IPS DF 4.7 (cell line): ENCODE data around the gene EPB41L2.
"Not testable (repeated sequence)": the region's sequence is repeated elsewhere in the genome, so short reads cannot be mapped to it uniquely, and the experiment has no call there.

Experiments
- DNase-seq: peaks from one replicate; pipeline ENCODE4 v3.0.0-alpha.2; 2013; ENCODE audit warnings: low spot score; ENCODE audit errors: extremely low read depth

Gene EPB41L2

DNA sequence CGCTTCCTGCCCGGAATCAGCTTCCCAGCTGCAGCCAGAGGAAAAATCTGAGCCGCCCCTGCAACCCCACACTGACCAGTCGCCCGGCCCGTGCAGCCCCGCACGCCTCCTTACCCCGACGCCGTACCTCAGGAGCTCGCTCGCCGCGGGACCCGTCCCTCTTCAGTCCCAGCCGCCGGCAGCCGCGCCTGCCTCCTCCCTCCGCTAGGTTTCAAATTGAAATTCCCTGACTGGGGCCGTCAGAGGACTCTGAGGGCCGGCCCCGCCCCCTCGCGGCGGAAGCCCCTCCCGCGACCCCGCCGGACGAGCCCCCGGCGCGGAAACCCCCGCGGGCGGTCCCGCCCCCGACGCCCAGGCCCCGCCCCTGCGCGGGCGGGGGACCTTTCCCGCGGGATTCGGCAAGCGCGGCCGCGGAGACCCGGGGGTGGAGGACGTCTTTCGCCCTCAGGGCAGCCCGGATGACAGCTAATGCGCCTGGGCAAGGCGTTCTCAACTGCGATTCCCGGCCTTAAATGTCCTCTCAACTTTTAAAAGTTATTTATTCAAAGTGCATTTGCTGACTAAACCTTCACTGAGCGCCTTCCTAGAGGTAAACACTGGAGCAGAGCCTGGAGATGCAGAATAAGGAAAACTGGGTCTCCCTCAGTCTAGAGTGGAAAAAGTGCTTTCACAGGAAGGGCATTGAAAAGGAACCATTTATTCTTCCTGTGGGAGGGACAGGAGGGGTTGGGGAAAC, at the start of gene EPB41L2:
Gene EPB41L2 (minus strand): TSS at position 218 of the 736 bp plus-strand sequence. CDS start 106,760 bp downstream, outside the sequence.
- DNase-seq = no peak

- DNase-seq = no peak
These were observed 49.2 kb upstream of the EPB41L2 start for GRCh38 chr6:131112249-131112648.

DNA sequence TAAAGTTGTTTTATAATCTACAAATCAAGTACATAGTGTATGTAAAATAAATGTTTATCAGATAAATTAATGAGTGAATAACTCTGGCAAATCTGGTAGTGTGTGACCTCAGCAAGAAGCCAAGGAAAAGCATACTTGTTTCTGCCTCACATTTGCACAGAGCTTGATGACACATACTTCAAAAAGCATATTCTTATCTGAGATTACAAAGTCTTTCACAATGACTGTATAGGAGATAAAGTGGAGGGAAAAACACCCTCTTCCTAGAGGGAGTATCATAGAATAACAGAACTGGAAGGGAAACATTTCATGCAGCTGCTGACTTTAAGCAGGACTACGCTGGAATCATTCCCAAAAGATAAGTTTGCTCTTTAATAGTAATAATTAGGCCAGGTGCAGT, 44.1 kb upstream of the EPB41L2 start:
- DNase-seq = no peak

DNA sequence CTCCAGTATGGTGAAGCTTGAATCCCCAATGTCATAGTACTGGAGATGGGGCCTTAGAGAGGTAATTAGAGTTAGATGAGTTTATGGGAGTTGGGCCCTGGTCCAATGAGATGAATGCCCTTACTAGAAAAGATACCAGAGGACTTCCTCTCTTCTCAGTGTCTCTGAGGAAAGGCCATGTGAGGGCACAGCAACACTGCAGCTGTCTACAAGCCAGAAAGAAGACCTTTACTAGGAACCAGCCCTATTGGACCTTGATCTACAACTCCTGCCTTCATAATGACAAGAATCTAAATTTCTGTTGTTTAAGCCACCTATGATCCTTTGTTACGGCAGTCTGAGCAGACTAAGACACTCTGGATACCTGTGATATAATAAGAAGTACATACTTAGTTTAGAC, 40.9 kb upstream of the EPB41L2 start:
- no peak for DNase-seq

DNA sequence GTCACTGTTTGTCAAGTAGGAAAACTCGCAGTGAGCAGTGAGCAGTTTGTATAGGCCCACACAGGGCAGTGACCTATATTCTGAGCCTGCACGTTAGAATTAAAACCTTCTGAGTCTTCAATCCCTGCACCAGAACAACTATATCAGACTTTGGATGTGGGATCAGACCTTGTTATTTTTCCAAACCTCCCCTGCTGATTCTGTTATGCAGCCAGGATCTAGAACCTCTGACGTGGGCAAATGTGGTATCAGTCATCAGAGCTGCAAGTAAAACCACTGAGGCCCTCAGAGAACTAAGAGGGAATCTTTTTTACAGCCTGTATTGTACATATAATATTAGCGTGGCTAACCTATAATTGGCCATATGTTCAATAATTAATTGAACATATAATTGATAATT, 40.3 kb upstream of the EPB41L2 start:
- no peak for DNase-seq

DNA sequence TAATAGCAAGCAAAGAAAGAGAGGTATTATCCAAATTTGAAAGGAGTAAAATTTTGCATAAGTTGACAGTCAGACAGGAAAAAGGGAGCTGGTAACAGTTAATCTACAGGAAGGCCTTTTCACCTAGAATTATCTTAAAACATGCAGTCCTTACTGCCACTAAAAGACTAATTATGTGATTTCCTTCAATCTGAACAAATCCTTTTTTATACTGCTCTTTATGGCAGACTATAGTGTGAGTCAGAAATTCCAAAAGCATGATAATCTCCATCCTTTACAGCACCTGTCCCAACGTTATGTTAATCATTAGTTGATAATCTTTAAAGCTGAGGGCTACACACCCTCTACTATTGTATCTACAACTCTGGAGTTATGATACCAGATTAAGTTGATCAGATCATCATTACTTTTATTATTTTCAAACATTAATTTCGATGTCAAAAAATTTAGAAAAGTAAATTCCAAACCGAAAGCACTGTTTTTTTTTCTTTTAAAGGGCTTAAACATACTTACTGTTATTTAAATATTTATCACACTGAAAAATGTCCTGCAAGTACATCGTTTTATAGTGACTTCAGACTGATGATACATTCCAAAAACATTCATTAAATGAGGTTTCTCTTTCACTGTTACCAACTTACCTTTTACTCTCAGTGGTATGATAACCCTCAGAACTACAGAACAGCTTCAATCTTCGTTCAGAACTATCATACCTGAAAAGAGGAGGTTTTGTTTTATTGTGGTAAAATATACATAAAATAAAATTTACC, 39.1 kb upstream of the EPB41L2 start:
- no peak for DNase-seq

DNA sequence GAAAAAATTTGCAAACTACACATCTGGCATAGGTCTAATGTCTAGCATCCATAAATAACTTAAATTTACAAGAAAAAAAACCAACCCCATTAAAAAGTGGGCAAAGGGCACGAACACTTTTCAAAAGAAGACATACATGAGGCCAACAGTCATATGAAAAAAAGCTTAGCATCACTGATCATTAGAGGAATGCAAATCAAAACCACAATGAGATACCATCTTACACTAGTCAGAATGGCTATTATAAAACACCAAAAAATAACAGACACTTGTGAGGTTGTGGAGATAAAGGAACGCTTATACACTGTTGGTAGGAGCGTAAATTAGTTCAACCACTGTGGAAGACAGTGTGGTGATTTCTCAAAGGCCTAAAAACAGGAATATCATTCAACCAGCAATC, 33.7 kb upstream of the EPB41L2 start:
- no peak for DNase-seq

DNA sequence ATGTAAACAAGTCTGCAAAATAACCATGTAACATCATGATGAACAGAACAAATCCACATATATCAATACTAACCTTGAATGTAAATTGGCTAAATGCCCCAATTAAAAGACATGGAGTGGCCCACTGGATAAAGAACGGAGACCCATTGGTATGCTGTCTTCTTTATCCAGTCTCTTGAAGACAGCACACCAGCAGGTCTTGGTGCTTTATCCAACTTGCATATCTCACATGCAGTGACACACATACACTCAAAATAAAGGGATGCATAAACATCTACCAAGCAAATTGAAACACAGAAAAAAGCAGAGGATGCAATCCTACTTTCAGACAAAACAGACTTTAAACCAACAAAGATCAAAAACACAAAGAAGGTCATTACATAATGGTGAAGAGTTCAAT, 30.3 kb upstream of the EPB41L2 start:
- no peak for DNase-seq

- DNase-seq = not testable (repeated sequence)
These were observed 28.9 kb upstream of the EPB41L2 start for GRCh38 chr6:131091944-131092343.

DNA sequence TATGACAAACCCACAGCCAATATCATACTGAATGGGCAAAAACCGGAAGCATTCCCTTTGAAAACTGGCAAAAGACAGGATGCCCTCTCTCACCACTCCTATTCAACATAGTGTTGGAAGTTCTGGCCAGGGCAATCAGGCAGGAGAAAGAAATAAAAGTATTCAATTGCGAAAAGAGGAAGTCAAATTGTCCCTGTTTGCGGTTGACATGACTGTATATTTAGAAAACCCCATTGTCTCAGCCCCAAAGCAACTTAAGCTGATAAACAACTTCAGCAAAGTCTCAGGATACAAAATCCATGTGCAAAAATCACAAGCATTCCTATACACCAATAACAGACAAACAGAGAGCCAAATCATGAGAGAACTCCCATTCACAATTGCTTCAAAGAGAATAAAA, 27.3 kb upstream of the EPB41L2 start:
- DNase-seq = not testable (repeated sequence)

- DNase-seq = no peak
These were observed 21.9 kb upstream of the EPB41L2 start for GRCh38 chr6:131084982-131085381.

GRCh38 chr6:131083687-131084086, 20.6 kb upstream of the EPB41L2 start:
- no peak for DNase-seq

DNA sequence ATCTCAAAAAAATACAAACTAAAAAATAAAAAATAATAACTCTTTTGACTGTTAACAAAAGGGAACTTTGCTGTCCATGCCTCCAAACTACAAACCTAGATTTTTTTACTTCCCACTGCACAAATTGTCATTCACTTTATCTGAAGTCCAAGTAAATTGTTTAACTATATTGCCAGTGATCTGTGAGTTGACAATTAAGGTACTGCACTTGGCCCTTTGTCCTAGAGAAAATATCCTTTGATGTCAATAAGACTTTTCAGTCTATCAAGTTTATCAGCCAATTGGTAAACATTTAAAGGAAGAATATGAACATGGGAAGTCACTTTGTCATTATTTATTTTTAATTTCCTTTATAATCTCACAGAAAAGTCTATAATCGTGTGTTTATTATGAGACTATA, 19.3 kb upstream of the EPB41L2 start:
- DNase-seq = no peak

DNA sequence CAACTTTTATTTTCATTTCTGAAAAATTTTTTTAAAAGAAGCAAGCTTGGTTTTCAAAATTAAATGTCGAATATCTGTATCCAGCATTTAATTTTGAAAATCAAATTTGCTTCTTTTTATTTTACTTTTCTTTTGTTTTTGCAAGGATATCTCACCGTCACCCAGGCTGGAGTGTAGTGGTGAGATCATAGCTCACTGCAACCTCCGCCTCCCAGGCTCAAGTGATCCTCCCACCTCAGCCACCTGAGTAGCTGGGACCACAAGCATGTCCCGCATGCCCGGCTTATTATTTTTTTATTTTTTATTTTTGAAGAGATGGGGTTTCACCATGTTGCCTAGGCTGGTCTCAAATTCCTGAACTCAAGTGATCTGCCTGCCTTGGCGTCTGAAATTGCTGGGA, 17.0 kb upstream of the EPB41L2 start:
- no peak for DNase-seq

DNA sequence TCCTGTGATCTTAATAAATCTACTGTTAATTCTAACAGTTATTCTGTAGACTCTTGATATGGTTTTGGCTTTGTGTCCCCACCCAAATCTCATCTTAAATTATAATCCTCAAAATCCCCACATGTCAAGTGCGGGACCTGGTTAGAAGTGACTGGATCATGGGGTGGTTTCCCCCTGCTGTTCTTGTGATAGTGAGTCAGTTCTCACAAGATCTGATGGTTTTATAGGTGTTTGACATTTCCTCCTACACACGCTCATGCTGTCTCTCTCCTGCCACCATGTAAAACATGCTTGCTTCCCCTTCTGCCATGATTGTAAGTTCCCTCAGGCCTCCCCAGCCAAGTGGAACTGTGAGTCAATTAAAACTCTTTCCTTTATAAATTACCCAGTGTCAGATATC, 10.5 kb upstream of the EPB41L2 start:
- no peak for DNase-seq

- DNase-seq = no peak
These were observed 7.0 kb upstream of the EPB41L2 start for GRCh38 chr6:131070061-131070460.

DNA sequence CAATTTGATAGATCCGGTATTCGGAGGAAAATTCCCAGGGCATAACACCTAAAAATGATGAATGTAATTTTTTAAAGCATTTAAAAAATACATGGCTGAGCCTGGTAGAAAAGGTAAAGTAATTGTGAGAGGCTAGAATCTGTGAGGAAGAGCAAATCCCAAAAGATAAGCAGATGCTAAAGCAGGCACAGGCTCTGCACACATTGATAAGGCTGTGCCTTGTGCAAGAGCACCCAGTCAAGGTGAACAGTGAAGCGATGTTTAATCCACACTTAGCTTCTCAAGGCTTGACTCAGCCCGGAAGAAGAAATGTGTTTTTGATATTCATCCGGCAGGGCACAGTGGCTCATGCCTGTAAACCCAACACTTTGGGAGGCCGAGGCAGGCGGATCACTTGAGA, 5.1 kb upstream of the EPB41L2 start:
- no peak for DNase-seq

DNA sequence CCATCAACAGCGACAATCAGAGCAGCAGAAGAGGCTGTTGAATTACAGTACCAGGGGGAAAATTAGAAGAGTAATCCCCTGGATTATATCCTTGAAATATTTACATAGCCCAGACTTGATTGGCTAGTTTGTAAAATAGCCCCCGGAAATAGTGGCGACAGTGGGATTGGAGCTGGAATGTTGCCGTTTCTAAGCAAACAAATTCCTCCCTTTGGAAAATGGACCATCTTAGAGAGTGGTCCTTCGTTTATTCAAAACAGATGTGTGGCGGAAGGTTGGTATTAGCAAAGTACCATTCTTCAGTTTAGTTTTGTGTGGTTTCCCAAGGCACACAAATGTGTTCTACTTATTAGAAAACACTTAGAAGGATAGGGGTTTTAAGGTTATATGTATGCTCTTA, 4.5 kb upstream of the EPB41L2 start:
- DNase-seq = no peak

DNA sequence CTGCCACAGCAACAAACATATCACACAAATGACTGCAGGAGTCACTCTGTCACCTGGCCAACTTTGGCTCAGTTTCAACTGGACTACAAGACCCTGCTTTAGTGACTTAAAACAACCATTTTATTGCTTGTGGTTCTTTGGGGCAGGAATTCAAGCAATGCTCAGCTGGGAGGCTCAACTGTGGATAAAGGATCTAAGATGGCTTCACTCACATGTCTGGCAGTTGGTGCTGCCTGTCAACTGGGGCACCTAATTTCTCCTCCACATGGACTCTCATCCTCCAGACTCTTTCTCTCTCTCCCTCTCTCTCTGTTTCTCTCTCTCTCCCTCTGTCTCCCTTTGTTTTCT, 2.8 kb upstream of the EPB41L2 start:
- DNase-seq = no peak

DNA sequence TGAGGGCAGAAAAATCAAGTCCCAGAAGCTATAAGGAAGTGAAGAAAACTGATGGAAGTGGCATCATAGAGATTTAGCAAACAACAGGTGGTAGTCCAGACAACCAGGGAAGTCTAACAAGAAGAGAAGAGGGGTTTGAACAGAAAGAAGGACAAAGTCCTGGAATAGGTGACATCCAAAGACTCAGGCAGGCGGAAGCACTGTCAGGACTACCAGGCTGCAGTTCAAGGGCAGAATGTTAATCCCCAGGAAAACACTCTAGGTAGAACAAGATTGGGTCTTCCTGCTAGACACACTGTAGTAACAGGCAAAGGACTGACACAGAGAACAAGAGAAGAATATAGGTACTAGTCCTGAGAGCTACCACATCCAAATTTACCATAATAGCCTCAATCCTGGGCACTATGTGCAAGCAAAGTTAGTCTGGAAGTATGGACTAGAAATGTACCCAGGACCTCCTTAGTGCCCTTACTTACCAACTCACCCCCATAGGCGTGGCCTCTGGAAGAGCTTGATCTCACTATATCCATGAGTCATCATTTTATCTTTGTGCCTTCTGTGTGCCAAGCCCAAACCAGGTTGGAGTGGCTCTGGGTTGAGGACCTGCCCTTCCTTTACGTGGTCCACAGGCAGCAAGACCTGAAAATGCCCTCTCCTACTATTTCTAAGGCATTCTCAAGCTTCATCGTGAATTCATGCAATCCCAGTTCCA, 2.2 kb upstream of the EPB41L2 start:
- no peak for DNase-seq

- no peak for DNase-seq
These were observed 773 bp upstream of the EPB41L2 start for GRCh38 chr6:131063764-131064272.
